GM21447 (cell line): ENCODE data around the gene ARHGAP10.

Experiments used
- ATAC-seq: cut with Tn5 transposase; IDR thresholded peaks from one replicate; pipeline ENCODE4 v1.9.1; 2021; ENCODE audit not compliant: unreplicated experiment

ARHGAP10 gene

DNA sequence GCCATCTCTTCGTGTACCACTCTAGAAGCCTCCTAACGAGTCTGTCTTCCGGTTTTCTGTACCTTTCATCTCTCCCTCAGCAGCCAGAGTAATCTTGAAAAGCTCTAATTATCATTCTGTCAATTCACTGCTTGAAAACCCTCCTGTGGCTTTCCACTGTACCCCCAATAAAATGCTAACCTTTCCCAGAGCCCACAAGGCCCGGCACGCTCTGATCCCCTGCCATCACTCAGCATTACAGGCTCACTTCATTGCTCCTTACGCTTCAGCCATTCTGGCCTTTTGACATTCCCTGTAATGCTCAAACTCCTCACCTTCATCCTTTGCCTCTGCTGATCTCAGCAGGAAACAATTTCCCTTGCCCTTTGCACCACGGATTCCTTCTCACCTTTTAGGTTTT, 112.9 kb downstream of the ARHGAP10 start:
- ATAC-seq, result no peak

DNA sequence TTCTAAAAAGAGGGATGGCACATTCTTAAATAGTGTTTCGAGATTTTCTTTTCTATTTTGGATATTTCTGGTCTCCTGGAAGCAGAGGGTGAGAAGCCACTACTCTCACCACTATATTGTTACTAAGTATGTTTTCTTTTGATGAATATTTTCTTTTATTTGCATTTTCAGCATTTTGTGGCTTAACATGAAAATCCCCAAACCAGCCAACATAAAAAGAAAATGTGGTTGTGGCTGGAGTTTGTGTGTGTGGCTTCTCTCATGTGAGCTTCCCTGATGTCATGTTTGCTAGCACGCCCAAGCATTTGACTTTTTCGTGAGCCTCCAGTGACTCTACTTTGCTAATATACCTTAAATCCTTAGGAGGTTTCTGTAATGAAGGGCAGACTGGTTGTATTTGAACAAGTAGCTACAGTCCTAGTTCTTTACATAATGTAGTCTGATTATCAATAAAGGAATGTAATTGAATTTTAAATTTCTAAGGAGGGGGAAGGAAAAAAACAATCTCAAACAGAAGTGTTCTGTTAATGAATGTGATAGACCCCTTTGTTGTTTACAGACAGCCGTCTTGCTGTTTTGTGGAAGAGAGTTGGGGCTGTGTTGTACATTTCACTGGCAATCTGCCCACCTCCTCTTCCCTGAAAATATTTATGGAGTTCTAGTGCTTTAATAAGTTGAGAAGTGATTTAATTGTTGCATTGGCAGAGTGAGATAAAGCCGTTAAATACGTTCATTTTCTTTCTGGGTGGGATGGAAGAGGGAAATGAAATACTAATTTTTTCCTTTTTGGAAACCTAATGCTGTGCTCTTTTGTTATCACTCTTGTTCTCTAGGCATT, 114.6 kb downstream of the ARHGAP10 start:
- peak; percentile 71 for ATAC-seq

DNA sequence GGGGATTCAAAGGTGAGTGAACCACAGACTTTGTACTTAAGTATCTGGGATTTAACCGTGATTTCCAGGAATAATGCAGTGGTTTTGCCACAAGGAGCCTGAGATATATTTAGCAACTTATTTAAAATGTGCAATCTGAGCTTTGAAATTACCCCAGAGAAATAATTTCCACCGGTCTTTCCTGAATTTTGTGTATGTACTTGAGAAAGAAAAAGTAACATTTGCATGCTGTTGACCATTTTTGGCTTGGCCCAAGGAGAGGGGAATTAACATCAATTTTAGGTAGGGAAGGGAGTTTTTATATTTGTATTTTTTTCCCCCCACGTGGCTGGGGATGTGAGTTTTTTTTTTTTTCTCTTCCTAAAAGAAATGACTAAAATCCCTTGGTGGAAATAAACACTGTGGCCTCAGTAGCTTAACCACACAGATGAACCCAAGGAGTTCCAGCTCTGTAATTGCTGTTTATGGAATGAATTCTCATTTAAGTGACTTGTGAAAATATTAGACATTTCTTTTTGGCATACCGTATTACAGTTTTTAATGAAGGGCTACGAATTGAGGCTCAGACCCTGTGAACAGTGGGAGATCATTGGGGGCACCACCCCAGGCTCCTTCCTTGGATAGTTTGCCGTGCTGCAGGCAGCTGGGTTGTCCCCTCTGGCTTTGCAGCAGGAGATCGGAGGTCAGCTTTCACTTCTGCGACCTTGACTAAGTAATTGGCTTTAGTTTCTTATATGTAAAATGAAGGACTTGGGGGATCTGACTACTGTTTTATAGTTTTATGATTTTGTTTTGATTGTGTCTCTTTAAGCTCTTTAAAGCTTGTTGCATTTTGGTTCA, 116.1 kb downstream of the ARHGAP10 start:
- no peak for ATAC-seq

GRCh38 chr4:147848634-147849033, 116.7 kb downstream of the ARHGAP10 start:
- no peak for ATAC-seq

DNA sequence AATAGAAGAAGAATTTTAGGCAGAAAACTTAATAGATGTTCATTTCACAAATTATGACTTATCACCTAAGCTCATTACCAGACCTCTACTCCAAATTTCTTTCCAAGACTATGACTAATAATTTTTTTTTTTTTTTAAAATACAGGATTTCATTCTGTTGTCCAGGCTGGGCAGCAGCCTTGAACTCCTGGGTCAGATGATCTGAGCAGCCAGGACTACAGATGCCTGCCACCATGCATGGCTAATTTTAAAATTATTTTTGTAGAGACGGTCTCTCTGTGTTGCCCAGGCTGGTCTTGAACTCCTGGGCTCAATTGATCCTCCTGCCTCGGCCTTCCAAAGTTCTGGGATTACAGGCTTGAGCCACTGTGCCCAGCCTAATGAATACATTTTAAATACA, 119.2 kb downstream of the ARHGAP10 start:
- no peak for ATAC-seq

DNA sequence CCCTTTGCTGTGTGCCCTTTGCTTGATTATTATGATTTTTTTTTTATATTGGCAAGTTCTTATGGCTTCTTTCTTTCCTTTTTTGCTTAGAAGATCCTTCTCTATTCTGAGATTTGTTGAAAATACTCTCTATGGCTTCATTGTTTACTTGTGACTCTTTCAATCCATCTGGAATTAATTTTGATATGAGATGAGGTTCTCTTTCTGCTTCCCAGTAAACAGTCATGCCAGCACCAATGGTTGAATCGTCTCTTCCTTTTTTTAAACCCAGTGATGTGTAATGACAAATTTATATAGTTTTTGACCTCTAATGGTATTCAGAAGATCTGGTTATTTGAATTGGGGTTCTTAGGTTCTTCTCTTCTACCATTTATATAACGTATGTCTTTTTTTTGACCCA, 121.8 kb downstream of the ARHGAP10 start:
- no peak for ATAC-seq

- ATAC-seq, result no peak
These were observed 122.3 kb downstream of the ARHGAP10 start for GRCh38 chr4:147854154-147854553.

DNA sequence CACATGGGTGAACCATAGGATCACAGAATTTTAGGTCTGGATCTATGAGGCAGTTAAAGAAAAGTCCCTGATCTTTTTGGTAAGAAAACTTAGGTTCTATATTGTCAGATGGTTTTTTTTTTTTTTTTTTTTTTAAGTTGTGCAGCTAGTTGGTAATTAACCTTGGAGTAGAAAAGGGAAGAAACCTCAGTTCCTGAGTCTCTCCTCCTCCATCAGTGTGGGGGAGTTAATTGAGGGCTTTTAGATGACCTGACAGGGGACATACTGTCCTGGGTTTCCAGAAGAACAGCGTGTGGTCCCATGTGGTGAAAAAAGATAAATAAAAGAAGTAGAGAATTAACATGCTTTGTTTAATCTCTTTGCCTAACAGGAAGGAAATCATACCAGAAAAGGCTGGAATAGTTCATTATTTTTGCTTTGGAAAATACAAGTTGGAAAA, 123.7 kb downstream of the ARHGAP10 start:
- no peak for ATAC-seq

DNA sequence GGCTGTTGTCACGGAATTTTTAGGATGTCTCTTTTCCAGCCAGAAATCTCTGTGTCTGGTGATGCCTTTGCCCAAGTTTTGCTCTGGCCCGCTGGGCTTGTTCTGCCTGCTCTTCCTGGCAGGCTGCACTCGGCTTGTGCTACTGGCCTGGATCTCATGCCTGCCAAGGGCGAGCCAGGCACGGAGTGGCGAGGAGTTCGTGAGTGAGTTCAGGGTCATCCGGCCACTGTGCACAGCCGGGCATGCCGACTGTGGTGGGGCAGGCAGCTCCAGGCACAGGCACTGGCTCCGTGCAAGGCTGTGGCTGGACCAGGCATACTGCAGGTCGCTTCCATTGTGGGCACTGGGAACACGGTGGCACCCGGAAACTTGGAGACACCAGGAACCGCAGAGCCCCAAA, 129.1 kb downstream of the ARHGAP10 start:
- no peak for ATAC-seq

DNA sequence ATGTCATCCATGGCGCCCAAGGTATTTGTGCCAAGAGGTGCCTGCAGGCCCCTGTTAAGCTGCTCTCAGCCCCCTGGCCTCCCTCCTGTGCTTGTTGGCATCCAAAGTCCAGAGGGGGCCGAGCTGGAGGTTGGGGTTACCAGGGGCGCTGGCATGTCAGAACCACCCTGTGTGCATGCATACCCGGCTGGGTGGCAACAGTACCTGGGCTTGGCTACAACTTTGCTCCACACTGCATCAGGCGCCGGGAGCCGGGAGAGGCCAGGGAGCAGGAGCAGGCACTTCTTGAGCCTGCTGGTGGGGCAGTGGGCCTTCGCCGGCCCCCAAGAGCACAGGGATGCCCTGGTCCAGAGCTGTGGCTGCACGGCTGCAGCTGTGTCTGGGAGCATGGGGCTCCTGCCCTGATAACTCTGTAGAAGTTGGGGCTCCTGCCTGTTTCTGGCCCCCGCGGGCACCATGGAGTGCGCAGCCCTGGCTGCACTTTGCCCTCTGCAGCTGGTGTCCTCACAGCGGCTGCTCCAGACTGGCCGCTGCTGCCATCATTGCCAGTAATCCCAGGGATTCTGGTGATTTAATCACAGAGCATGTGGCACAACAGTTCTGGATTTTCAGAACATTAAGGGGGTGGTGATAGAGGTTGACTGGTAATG, 130.3 kb downstream of the ARHGAP10 start:
- ATAC-seq, result no peak

- peak; percentile 44 for ATAC-seq
These were observed 131.3 kb downstream of the ARHGAP10 start for GRCh38 chr4:147863111-147863747.

DNA sequence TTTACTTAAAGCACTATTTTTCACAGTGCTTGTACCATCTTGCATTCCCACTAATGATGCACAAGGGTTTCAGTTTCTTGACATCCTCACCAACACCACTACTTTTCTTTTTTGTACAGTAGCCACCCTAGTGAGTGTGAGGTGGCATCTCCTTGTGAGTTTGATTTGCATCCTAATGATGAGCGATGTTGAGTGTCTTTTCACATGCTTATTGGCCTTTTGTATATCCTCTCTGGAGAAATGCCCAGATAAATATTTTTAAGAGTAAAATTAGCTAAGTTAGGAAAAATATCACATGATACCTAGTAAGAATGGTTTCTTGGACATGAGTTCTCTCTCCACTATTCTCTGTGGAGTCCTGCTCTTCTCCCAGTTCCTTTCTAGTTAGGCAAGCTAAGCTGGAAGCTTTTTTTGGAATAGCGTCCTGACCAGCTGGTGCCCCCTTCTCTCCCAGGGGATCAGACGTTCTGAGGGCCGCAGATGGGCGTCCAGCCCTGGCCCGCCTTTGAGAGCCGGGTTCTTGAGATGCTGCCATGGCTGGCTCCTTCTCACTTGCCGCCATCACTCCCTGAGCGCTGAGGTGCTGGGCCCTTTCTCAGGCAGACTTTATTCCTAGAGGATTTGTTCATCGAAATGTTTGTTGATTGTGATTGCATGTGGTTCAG, 132.1 kb downstream of the ARHGAP10 start:
- ATAC-seq, result no peak

- no peak for ATAC-seq
These were observed 132.7 kb downstream of the ARHGAP10 start for GRCh38 chr4:147864607-147865006.

- no peak for ATAC-seq
These were observed 134.0 kb downstream of the ARHGAP10 start for GRCh38 chr4:147865926-147866325.

DNA sequence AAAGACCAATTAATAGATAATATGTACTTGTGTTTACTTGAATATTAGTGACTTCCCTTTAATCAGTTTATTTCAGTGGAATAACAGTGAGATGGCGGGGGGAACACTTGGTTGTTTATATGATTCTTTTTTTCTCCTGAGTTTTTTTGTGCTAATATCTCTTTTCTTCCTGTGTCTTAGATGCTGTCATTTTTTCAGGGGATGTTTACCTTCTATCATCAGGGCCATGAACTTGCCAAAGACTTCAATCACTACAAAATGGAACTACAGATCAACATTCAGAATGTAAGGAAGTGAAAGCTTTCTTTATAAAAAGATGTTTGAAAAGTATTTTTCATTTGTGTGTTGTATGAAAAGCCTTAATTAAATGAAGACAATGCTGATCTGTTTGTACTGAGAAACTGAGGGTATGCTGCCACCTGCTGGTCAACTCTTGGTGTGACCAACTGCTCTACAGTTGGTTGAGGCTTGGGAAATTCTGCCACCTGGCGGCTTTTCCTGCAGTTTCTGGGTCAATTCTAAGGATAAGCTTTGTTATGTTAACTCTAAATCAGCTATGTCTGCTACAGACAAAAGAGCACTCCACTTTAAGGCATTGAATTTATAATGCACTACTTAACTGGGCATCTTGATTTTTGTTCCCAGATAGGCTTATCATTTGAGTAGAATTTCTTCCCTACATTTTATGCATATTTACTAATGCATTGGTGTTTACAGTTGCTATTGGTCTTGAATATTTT, 134.8 kb downstream of the ARHGAP10 start:
- peak; percentile 79 for ATAC-seq

DNA sequence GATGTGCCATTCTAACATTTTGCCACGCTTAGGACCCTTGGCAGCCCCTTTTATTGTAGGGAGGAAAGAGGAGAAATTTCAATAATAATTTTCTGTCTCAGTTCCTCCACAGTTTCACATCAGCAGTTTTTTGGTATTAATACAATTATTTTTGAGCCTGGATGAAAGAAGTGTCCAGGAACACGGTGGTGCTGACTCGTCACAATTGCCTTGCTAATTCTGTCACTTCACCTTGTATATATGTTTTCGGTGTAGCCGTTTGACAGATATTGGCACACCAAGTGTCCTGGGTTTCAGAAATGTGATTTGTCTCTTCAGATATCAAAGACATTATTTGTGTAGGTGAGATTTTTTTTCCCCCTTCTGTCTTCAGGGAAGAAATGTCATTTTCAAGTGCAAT, 142.2 kb downstream of the ARHGAP10 start:
- ATAC-seq, result no peak

GRCh38 chr4:147877308-147877771, 145.5 kb downstream of the ARHGAP10 start:
- no peak for ATAC-seq

GRCh38 chr4:147879676-147880075, 147.8 kb downstream of the ARHGAP10 start:
- no peak for ATAC-seq

DNA sequence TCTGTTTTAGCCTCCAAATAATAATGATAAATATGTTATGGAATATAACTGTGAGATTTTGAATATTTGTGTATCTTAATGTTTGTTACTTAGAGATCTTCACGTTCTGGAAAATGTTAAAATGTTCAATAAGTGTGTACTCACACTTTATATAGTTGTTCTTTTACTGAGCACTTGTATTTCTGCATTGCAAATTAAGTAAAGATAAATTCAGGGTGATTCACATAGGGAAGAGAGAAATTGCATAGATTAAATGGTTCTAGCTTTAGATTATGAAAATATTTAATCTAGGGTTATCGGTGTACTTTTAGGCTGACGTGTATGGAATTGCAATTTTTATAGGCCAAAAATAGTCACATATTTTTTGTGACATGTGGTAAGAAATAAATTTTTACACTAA, 148.6 kb downstream of the ARHGAP10 start:
- ATAC-seq, result no peak

DNA sequence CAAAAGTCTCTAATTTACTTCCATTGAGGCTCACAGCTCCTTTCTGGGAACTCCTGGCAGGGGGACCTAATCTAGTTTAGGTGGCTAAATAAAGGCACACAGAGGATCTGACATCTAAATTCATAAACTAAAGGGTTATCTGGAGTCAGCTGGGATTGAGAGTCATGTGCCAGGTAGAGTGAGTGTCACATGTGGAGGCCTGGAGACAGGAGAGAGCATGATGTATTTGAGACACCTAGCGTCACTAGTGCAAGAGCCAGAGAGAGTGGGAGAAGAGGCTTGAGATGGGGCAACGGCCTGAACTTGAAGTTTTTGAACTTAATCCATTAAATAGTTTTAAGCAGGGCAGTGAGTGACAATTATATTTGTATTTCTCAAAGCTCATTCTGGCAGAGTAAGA, 152.6 kb downstream of the ARHGAP10 start:
- no peak for ATAC-seq
